B cell (primary cell): ENCODE data around the gene UPB1. TPM values are rescaled to one million over a fixed set of nuclear protein-coding genes. Genes with fewer than 3 reads are reported as not detected.

ENCODE experiments used
- ATAC-seq: fragments of 200-7000 bp; cut with Tn5 transposase; one replicate; pipeline ENCODE4 v1.10.0; 2021; ENCODE audit warnings: low read depth, mild to moderate bottlenecking, moderate number of reproducible peaks, moderate library complexity
- CTCF ChIA-PET: fragments of 350-600 bp; sonication (Branson Sonifier 250); formaldehyde crosslinking; loops from one replicate; lab custom pipeline; 2021; ENCODE audit warnings: antibody characterized with exemption, inconsistent platforms; lab: Charles Lee
- POLR2A ChIA-PET: fragments of 350-600 bp; sonication (Branson Sonifier 250); formaldehyde crosslinking; loops from one replicate; lab custom pipeline; 2021; ENCODE audit warnings: antibody characterized with exemption; lab: Charles Lee
- DNase-seq: peaks from one replicate; pipeline ENCODE4 v3.0.0; 2013
- H2AFZ ChIP-seq: 2 replicates; pipeline ENCODE4 v1.6.1; 2012; ENCODE audit warnings: mild to moderate bottlenecking, low read depth, low read length; ENCODE audit not compliant: insufficient read depth, poor library complexity, severe bottlenecking
- H3K27ac ChIP-seq, 2 donors: 1 replicate in 1 of 2; 2 replicates in 1 of 2; pipeline ENCODE4 v1.5.1; 2012 to 2013; ENCODE audit warnings: low read length in 2 of 2, mild to moderate bottlenecking in 2 of 2, moderate library complexity in 1 of 2
- H3K27me3 ChIP-seq, 4 experiments: fragments of 200-600 bp in 1 of 4; sonication (generic) in 1 of 4; replicated peaks in 1 of 4; 1 replicate in 2 of 4; 2 replicates in 2 of 4; pipeline versions ENCODE4 v1.6.1 to v1.7.0; 2013 to 2016; ENCODE audit warnings: low read length in 3 of 4, mild to moderate bottlenecking in 2 of 4, mixed read lengths in 1 of 4, moderate library complexity in 1 of 4; ENCODE audit not compliant: insufficient read depth in 4 of 4, control insufficient read depth in 3 of 4; ENCODE audit errors: control extremely low read depth in 1 of 4
- H3K36me3 ChIP-seq, 2 experiments: replicated peaks in 1 of 2; 1 replicate in 1 of 2; 2 replicates in 1 of 2; pipeline versions ENCODE4 v1.6.1 to v1.7.1; 2013; ENCODE audit warnings: low read length in 1 of 2; ENCODE audit not compliant: insufficient read depth in 2 of 2, control insufficient read depth in 1 of 2; ENCODE audit errors: control extremely low read depth in 1 of 2, extremely low read depth in 1 of 2
- H3K4me1 ChIP-seq, 2 donors: fragments of 200-600 bp in 1 of 2; sonication (generic) in 1 of 2; 1 replicate in 1 of 2; 2 replicates in 1 of 2; pipeline versions ENCODE4 v1.5.1 to v1.6.1; 2013 to 2017; ENCODE audit warnings: low read length in 2 of 2; ENCODE audit not compliant: control insufficient read depth in 2 of 2, insufficient read depth in 2 of 2
- H3K4me2 ChIP-seq: replicated peaks from 2 replicates; pipeline ENCODE3; 2012; ENCODE audit warnings: mild to moderate bottlenecking, low read depth, low read length; ENCODE audit not compliant: poor library complexity, severe bottlenecking
- H3K4me3 ChIP-seq, 5 experiments: fragments of 200-600 bp in 1 of 5; sonication (generic) in 1 of 5; 1 replicate in 3 of 5; 2 replicates in 2 of 5; pipeline versions ENCODE4 v1.5.1 to v1.7.0; 2011 to 2016; ENCODE audit warnings: low read length in 4 of 5, mild to moderate bottlenecking in 4 of 5, low read depth in 2 of 5, control low read depth in 1 of 5, moderate library complexity in 1 of 5; ENCODE audit not compliant: insufficient read depth in 1 of 5; ENCODE audit errors: control extremely low read depth in 1 of 5, extremely low read depth in 1 of 5
- H3K79me2 ChIP-seq: fragments of 200-600 bp; sonication (generic); one replicate; pipeline ENCODE4 v1.6.0; 2016; ENCODE audit warnings: low read length; ENCODE audit not compliant: control insufficient read depth, insufficient read depth
- H3K9ac ChIP-seq: fragments of 200-600 bp; sonication (generic); 2 replicates; pipeline ENCODE4 v1.6.1; 2017; ENCODE audit warnings: mild to moderate bottlenecking, low read length, moderate library complexity
- H3K9me3 ChIP-seq, 3 donors: one replicate each; pipeline versions ENCODE4 v1.6.1 to v1.7.1; 2013; ENCODE audit warnings: low read length in 2 of 3; ENCODE audit not compliant: control insufficient read depth in 2 of 3, insufficient read depth in 1 of 3; ENCODE audit errors: control extremely low read depth in 1 of 3
- H4K20me1 ChIP-seq: 2 replicates; pipeline ENCODE4 v1.6.0; 2012; ENCODE audit warnings: mild to moderate bottlenecking, low read length; ENCODE audit not compliant: insufficient read depth, control insufficient read depth, poor library complexity, severe bottlenecking
- H3K27ac Mint-ChIP-seq: one replicate; pipeline ENCODE4 v1.8.0; 2021; ENCODE audit warnings: mixed read lengths
- H3K27me3 Mint-ChIP-seq: one replicate; pipeline ENCODE4 v1.8.0; 2021; ENCODE audit warnings: mixed read lengths
- H3K4me1 Mint-ChIP-seq: one replicate; pipeline ENCODE4 v1.8.0; 2021; ENCODE audit warnings: mixed read lengths
- H3K4me3 Mint-ChIP-seq: one replicate; pipeline ENCODE4 v1.8.0; 2021; ENCODE audit warnings: mixed read lengths
- H3K9me3 Mint-ChIP-seq: one replicate; pipeline ENCODE4 v1.8.0; 2022; ENCODE audit warnings: mixed read lengths; ENCODE audit not compliant: insufficient read depth
- CTCF ChIP-seq: fragments of 200-600 bp; IDR thresholded peaks from one replicate; pipeline ENCODE4 v1.8.0; 2022; ENCODE audit warnings: antibody characterized with exemption, mild to moderate bottlenecking
- EZH2 ChIP-seq: IDR thresholded peaks from 2 replicates; pipeline ENCODE4 v1.6.1; 2012; ENCODE audit warnings: borderline replicate concordance, low read depth, mild to moderate bottlenecking, moderate library complexity, low read length; ENCODE audit not compliant: insufficient read depth, poor library complexity, severe bottlenecking
- WGBS: methylation state at CpG from one replicate; pipeline ENCODE4 v1.1.5; 2013; ENCODE audit warnings: missing lambda C conversion rate; ENCODE audit not compliant: insufficient coverage; 5-methylcytosine and 5-hydroxymethylcytosine counted together
- intact Hi-C: fragments of 100-400 bp; cut with micrococcal nuclease; formaldehyde crosslinking; loops from one replicate; pipeline ENCODE4 v1.10.0; 2022
- polyA plus RNA-seq: library from polyadenylated mRNA; depleted of rRNA; stranded (reverse); fragments of >200 nt; gene quantifications from 2 replicates; pipeline ENCODE4 v1.2.3, GENCODE V29; 2012
- total RNA-seq, 2 donors: library from RNA; stranded (reverse); fragments of 120-200 nt in 1 of 2; gene quantifications; 1 replicate in 1 of 2; 2 replicates in 1 of 2; pipeline versions ENCODE4 v1.2.3 to v1.2.4, GENCODE V29; 2013 to 2022

The UPB1 gene
- total and polyA plus RNA-seq, 2 donors (not counting 1 experiment from before 2014, with no cell fraction given) = 1.2 to 4.0 TPM

DNA sequence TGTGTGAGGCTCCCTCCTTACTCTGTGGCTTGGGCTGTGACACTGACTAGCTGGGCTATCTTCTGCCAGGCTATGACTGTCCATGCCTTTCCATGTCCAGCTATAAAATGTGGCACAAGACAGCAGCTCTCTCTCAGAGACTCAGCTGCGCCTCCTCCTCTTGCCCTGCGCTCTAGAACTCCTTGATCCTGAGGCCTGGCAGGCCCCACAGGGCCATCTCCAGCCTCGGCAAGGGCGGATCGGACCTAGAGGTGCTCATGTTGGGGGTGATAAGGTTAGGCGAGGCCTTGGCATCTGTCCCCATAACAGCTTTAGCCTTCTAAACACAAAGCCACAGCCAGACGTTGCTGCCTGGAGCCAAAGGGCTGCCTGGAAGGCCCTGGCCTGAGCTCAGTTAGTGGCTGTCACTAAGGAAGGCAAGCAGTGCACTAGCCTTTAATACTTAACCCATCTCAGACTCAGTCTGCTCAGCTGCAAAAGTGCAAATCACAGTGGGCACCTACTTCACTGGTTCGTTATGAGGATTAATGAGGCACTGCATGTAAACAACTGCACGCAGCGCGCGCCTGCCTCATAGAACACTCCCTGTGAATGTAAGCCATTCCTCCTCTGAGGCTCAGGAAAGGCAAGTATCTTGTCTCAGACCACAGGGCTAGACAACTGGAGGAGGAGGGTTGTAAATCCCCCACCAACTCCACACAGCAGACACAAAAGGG is 58.6 kb downstream of the UPB1 start:
- CTCF ChIA-PET = interaction anchor here (1.0 to 1.6 kb wide), 4 partner anchors 36 to 397 kb away, joined by 4 to 5 read pairs (median 4); no protein-coding TSS in a partner anchor
- POLR2A ChIA-PET = interaction anchor here (0.7 to 3.8 kb wide), 4 partner anchors 119 to 400 kb away, joined by 3 to 14 read pairs (median 6); partner anchors contain the start of gene ADORA2A
- Histone ChIP-seq H2AFZ (peak overlapping the region; percentile 66), H3K36me3 (peaks cover 7 to 50% of the 10 kb centered on the region in 2 experiments), H3K79me2 (peaks cover 87% of the 10 kb centered on the region), H4K20me1 (peaks cover 63% of the 10 kb centered on the region), H3K9me3 (no peaks in the 10 kb centered on the region), H3K27ac (peak overlapping the region; percentile 87 to 96), H3K4me2 (peak overlapping the region; percentile 83), H3K9ac (peak overlapping the region; percentile 97), H3K27me3 (no peaks in the 10 kb centered on the region), H3K4me1 (peaks cover 59 to 75% of the 10 kb centered on the region in 2 donors), H3K4me3 (peak overlapping the region; percentile 75 to 99 (median 96))
- peak overlapping the region; percentile 99 for H3K4me3 Mint-ChIP-seq
- WGBS = 26% methylated on average over 6 of the region's 12 CpGs
- no peaks in the 10 kb centered on the region for H3K27me3 Mint-ChIP-seq
- intact Hi-C loops = loop anchor here (2.0 to 10.0 kb wide), 3 partner anchors 127 to 1409 kb away; partner anchors contain the start of genes ADORA2A, RAB36 and RSPH14
- peaks cover 82% of the 10 kb centered on the region for H3K4me1 Mint-ChIP-seq
- ATAC-seq = no peak
- TF ChIP-seq EZH2 (no peak), CTCF (no peak)
- no peaks in the 10 kb centered on the region for H3K9me3 Mint-ChIP-seq
- DNase-seq = no peak
- peak overlapping the region; percentile 96 for H3K27ac Mint-ChIP-seq
